B cell (primary cell): ENCODE measurements around the gene GIT1. TPM values are rescaled to one million over a fixed set of nuclear protein-coding genes. Genes with fewer than 3 reads are reported as not detected.

Source experiments
- ATAC-seq: fragments of 200-7000 bp; cut with Tn5 transposase; one replicate; pipeline ENCODE4 v1.10.0; 2021; ENCODE audit warnings: low read depth, mild to moderate bottlenecking, moderate number of reproducible peaks, moderate library complexity
- CTCF ChIA-PET: fragments of 350-600 bp; sonication (Branson Sonifier 250); formaldehyde crosslinking; loops from one replicate; lab custom pipeline; 2021; ENCODE audit warnings: antibody characterized with exemption, inconsistent platforms; lab: Charles Lee
- POLR2A ChIA-PET: fragments of 350-600 bp; sonication (Branson Sonifier 250); formaldehyde crosslinking; loops from one replicate; lab custom pipeline; 2021; ENCODE audit warnings: antibody characterized with exemption; lab: Charles Lee
- DNase-seq: peaks from one replicate; pipeline ENCODE4 v3.0.0; 2013
- H2AFZ ChIP-seq: 2 replicates; pipeline ENCODE4 v1.6.1; 2012; ENCODE audit warnings: mild to moderate bottlenecking, low read depth, low read length; ENCODE audit not compliant: insufficient read depth, poor library complexity, severe bottlenecking
- H3K27ac ChIP-seq, 2 donors: 1 replicate in 1 of 2; 2 replicates in 1 of 2; pipeline ENCODE4 v1.5.1; 2012 to 2013; ENCODE audit warnings: low read length in 2 of 2, mild to moderate bottlenecking in 2 of 2, moderate library complexity in 1 of 2
- H3K27me3 ChIP-seq, 4 experiments: fragments of 200-600 bp in 1 of 4; sonication (generic) in 1 of 4; replicated peaks in 1 of 4; 1 replicate in 2 of 4; 2 replicates in 2 of 4; pipeline versions ENCODE4 v1.6.1 to v1.7.0; 2013 to 2016; ENCODE audit warnings: low read length in 3 of 4, mild to moderate bottlenecking in 2 of 4, mixed read lengths in 1 of 4, moderate library complexity in 1 of 4; ENCODE audit not compliant: insufficient read depth in 4 of 4, control insufficient read depth in 3 of 4; ENCODE audit errors: control extremely low read depth in 1 of 4
- H3K36me3 ChIP-seq, 2 experiments: replicated peaks in 1 of 2; 1 replicate in 1 of 2; 2 replicates in 1 of 2; pipeline versions ENCODE4 v1.6.1 to v1.7.1; 2013; ENCODE audit warnings: low read length in 1 of 2; ENCODE audit not compliant: insufficient read depth in 2 of 2, control insufficient read depth in 1 of 2; ENCODE audit errors: control extremely low read depth in 1 of 2, extremely low read depth in 1 of 2
- H3K4me1 ChIP-seq, 2 donors: fragments of 200-600 bp in 1 of 2; sonication (generic) in 1 of 2; 1 replicate in 1 of 2; 2 replicates in 1 of 2; pipeline versions ENCODE4 v1.5.1 to v1.6.1; 2013 to 2017; ENCODE audit warnings: low read length in 2 of 2; ENCODE audit not compliant: control insufficient read depth in 2 of 2, insufficient read depth in 2 of 2
- H3K4me2 ChIP-seq: replicated peaks from 2 replicates; pipeline ENCODE3; 2012; ENCODE audit warnings: mild to moderate bottlenecking, low read depth, low read length; ENCODE audit not compliant: poor library complexity, severe bottlenecking
- H3K4me3 ChIP-seq, 5 experiments: fragments of 200-600 bp in 1 of 5; sonication (generic) in 1 of 5; 1 replicate in 3 of 5; 2 replicates in 2 of 5; pipeline versions ENCODE4 v1.5.1 to v1.7.0; 2011 to 2016; ENCODE audit warnings: low read length in 4 of 5, mild to moderate bottlenecking in 4 of 5, low read depth in 2 of 5, control low read depth in 1 of 5, moderate library complexity in 1 of 5; ENCODE audit not compliant: insufficient read depth in 1 of 5; ENCODE audit errors: control extremely low read depth in 1 of 5, extremely low read depth in 1 of 5
- H3K79me2 ChIP-seq: fragments of 200-600 bp; sonication (generic); one replicate; pipeline ENCODE4 v1.6.0; 2016; ENCODE audit warnings: low read length; ENCODE audit not compliant: control insufficient read depth, insufficient read depth
- H3K9ac ChIP-seq: fragments of 200-600 bp; sonication (generic); 2 replicates; pipeline ENCODE4 v1.6.1; 2017; ENCODE audit warnings: mild to moderate bottlenecking, low read length, moderate library complexity
- H3K9me3 ChIP-seq, 3 donors: one replicate each; pipeline versions ENCODE4 v1.6.1 to v1.7.1; 2013; ENCODE audit warnings: low read length in 2 of 3; ENCODE audit not compliant: control insufficient read depth in 2 of 3, insufficient read depth in 1 of 3; ENCODE audit errors: control extremely low read depth in 1 of 3
- H4K20me1 ChIP-seq: 2 replicates; pipeline ENCODE4 v1.6.0; 2012; ENCODE audit warnings: mild to moderate bottlenecking, low read length; ENCODE audit not compliant: insufficient read depth, control insufficient read depth, poor library complexity, severe bottlenecking
- H3K27ac Mint-ChIP-seq: one replicate; pipeline ENCODE4 v1.8.0; 2021; ENCODE audit warnings: mixed read lengths
- H3K27me3 Mint-ChIP-seq: one replicate; pipeline ENCODE4 v1.8.0; 2021; ENCODE audit warnings: mixed read lengths
- H3K4me1 Mint-ChIP-seq: one replicate; pipeline ENCODE4 v1.8.0; 2021; ENCODE audit warnings: mixed read lengths
- H3K4me3 Mint-ChIP-seq: one replicate; pipeline ENCODE4 v1.8.0; 2021; ENCODE audit warnings: mixed read lengths
- H3K9me3 Mint-ChIP-seq: one replicate; pipeline ENCODE4 v1.8.0; 2022; ENCODE audit warnings: mixed read lengths; ENCODE audit not compliant: insufficient read depth
- CTCF ChIP-seq: fragments of 200-600 bp; IDR thresholded peaks from one replicate; pipeline ENCODE4 v1.8.0; 2022; ENCODE audit warnings: antibody characterized with exemption, mild to moderate bottlenecking
- EZH2 ChIP-seq: IDR thresholded peaks from 2 replicates; pipeline ENCODE4 v1.6.1; 2012; ENCODE audit warnings: borderline replicate concordance, low read depth, mild to moderate bottlenecking, moderate library complexity, low read length; ENCODE audit not compliant: insufficient read depth, poor library complexity, severe bottlenecking
- WGBS: methylation state at CpG from one replicate; pipeline ENCODE4 v1.1.5; 2013; ENCODE audit warnings: missing lambda C conversion rate; ENCODE audit not compliant: insufficient coverage; 5-methylcytosine and 5-hydroxymethylcytosine counted together
- intact Hi-C: fragments of 100-400 bp; cut with micrococcal nuclease; formaldehyde crosslinking; loops from one replicate; pipeline ENCODE4 v1.10.0; 2022
- polyA plus RNA-seq: library from polyadenylated mRNA; depleted of rRNA; stranded (reverse); fragments of >200 nt; gene quantifications from 2 replicates; pipeline ENCODE4 v1.2.3, GENCODE V29; 2012
- total RNA-seq, 2 donors: library from RNA; stranded (reverse); fragments of 120-200 nt in 1 of 2; gene quantifications; 1 replicate in 1 of 2; 2 replicates in 1 of 2; pipeline versions ENCODE4 v1.2.3 to v1.2.4, GENCODE V29; 2013 to 2022

The GIT1 gene
- total and polyA plus RNA-seq, 2 donors (not counting 1 experiment from before 2014, with no cell fraction given) = 49.3 to 61.9 TPM

GRCh38 chr17:29591146-29591736, 1.8 kb upstream of the GIT1 start:
- intact Hi-C loops = loop anchor here (1.0 to 5.0 kb wide), 3 partner anchors 11 to 171 kb away; no protein-coding TSS in a partner anchor
- H3K4me3 Mint-ChIP-seq = peak overlapping the region; percentile 91
- H3K9me3 Mint-ChIP-seq = no peaks in the 10 kb centered on the region
- no peak for ATAC-seq
- DNase-seq = peak; percentile 57
- POLR2A ChIA-PET = interaction anchor here (1.0 to 3.0 kb wide), 4 partner anchors 11 to 24 kb away, joined by 3 to 18 read pairs (median 6); no protein-coding TSS in a partner anchor
- H3K4me1 Mint-ChIP-seq = peaks cover 56% of the 10 kb centered on the region
- CTCF ChIA-PET = interaction anchor here (0.6 to 4.7 kb wide), 30 partner anchors 8 to 504 kb away, joined by 3 to 126 read pairs (median 4); partner anchors contain the start of genes ABHD15 and TP53I13
- H3K27ac ChIP-seq = no peak overlapping the region
- H4K20me1 ChIP-seq = peaks cover 14% of the 10 kb centered on the region
- H3K4me3 ChIP-seq = peak overlapping the region in 4 of 5 experiments; percentile 31 to 75 (median 44)
- H2AFZ ChIP-seq = peak overlapping the region; percentile 99
- no peaks in the 10 kb centered on the region for H3K27me3 Mint-ChIP-seq
- H3K27me3 ChIP-seq = peaks cover 0 to 7% (median 2%) of the 10 kb centered on the region in 4 experiments
- H3K27ac Mint-ChIP-seq = peak overlapping the region; percentile 94
- WGBS = 4% methylated on average over 24 of the region's 31 CpGs
- no peak for TF ChIP-seq EZH2
- TF ChIP-seq CTCF = no peak
- peak overlapping the region; percentile 85 for H3K9ac ChIP-seq
- H3K4me2 ChIP-seq = peak overlapping the region; percentile 99
- peaks cover 50 to 63% of the 10 kb centered on the region in 2 donors for H3K4me1 ChIP-seq
- H3K36me3 ChIP-seq = no peaks in the 10 kb centered on the region
- peaks cover 0 to 2% (median 0%) of the 10 kb centered on the region in 3 donors for H3K9me3 ChIP-seq
- H3K79me2 ChIP-seq = peaks cover 35% of the 10 kb centered on the region
